Astrocyte of the cerebellum (primary cell): ENCODE results near the gene IMMP2L.

Experiments used
- DNase-seq: peaks from one replicate; pipeline ENCODE4 v3.0.0-alpha.2; 2011; ENCODE audit warnings: low read depth
- H3K4me3 ChIP-seq: 2 replicates; pipeline ENCODE4 v1.5.1; 2011; ENCODE audit warnings: mild to moderate bottlenecking, low read depth, low read length, moderate library complexity
- in situ Hi-C: cut with HindIII; loops from 2 replicates; pipeline ENCODE4 v1.10.0; 2017; ENCODE audit warnings: low sequenced_read_pairs
- TF ChIP-seq, protein P1 (sequence below): IDR thresholded peaks from 2 replicates; pipeline ENCODE4 v1.5.1; 2012; ENCODE audit warnings: low read length, low read depth, moderate library complexity, mild to moderate bottlenecking; ENCODE audit errors: missing control alignments

IMMP2L gene

DNA sequence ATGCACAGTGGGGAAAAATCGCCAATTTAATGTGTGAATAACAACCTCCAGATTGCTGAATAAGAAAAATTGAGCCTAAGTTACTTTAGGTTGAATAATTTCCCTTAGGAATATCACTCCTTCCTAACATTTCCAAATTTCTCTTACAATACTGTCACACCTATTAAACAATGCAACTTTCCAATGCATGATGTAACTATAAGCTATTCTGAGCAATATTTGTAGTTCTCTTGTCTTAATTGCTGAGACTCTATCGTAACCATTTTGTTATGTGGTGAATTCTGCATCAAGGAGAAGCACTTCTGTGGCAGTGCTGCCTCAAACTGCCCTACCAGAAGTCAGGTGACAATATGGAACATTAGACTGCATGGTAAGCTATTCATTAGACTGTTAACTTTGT lies 858.1 kb downstream of the IMMP2L start:
- in situ Hi-C loops: no loop called here
- no peak for DNase-seq
- TF ChIP-seq, protein P1, sequence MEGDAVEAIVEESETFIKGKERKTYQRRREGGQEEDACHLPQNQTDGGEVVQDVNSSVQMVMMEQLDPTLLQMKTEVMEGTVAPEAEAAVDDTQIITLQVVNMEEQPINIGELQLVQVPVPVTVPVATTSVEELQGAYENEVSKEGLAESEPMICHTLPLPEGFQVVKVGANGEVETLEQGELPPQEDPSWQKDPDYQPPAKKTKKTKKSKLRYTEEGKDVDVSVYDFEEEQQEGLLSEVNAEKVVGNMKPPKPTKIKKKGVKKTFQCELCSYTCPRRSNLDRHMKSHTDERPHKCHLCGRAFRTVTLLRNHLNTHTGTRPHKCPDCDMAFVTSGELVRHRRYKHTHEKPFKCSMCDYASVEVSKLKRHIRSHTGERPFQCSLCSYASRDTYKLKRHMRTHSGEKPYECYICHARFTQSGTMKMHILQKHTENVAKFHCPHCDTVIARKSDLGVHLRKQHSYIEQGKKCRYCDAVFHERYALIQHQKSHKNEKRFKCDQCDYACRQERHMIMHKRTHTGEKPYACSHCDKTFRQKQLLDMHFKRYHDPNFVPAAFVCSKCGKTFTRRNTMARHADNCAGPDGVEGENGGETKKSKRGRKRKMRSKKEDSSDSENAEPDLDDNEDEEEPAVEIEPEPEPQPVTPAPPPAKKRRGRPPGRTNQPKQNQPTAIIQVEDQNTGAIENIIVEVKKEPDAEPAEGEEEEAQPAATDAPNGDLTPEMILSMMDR: no peak
- H3K4me3 ChIP-seq: no peak overlapping the region

DNA sequence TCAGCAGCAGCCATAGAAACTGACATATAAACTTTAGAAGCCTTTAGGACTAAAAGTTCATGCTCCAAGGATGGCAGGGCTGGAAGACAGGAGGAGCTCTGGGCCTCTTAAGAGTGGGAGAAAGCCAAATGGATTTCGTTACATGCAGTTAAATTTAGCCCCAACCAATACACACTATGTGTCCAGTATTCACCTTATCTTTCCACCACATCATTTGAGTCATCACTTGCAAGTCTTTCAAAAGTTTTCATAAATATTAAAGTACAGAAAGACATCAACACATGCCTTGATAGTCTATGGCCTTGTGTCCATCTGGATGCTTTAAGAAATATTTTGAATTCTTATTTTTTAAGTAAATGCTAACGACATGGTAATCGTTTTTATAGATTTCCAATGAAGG lies 863.7 kb downstream of the IMMP2L start:
- in situ Hi-C loops: no loop called here
- TF ChIP-seq, protein P1: no peak

DNA sequence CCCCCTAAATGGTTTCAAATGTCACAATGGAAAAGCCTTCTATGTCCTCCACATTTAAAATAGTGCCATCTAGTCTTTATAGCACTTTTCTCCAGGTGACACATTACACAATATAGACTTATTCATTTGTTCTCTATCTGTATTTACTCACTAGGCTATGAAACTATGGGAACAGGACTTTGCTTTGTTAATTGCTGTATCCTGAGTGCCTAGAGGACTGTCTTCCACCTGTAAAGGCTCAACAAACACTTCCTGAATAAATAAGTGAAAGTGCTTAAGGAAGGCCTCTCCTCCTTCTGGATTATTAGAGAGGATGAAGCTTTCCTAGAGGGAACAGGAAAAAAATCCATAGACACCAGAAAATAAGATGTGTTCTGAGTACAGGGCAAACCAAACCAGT lies 868.9 kb downstream of the IMMP2L start:
- TF ChIP-seq, protein P1: no peak
- in situ Hi-C loops: no loop called here
- no peak overlapping the region for H3K4me3 ChIP-seq
- no peak for DNase-seq

More for the DNA sequence above, 863.7 kb downstream of the IMMP2L start:
- no peak for DNase-seq
- H3K4me3 ChIP-seq: no peak overlapping the region

GRCh38 chr7:110688908-110689307 lies 873.4 kb downstream of the IMMP2L start:
- no peak for DNase-seq
- no peak overlapping the region for H3K4me3 ChIP-seq
- TF ChIP-seq, protein P1: no peak
- in situ Hi-C loops: no loop called here

GRCh38 chr7:110685899-110686298 lies 876.4 kb downstream of the IMMP2L start:
- H3K4me3 ChIP-seq: no peak overlapping the region
- TF ChIP-seq, protein P1: no peak
- no peak for DNase-seq
- in situ Hi-C loops: no loop called here

GRCh38 chr7:110681941-110682340 lies 880.4 kb downstream of the IMMP2L start:
- TF ChIP-seq, protein P1: no peak
- H3K4me3 ChIP-seq: no peak overlapping the region
- no peak for DNase-seq
- in situ Hi-C loops: no loop called here

GRCh38 chr7:110677405-110677804 lies 884.9 kb downstream of the IMMP2L start:
- in situ Hi-C loops: no loop called here
- TF ChIP-seq, protein P1: no peak

More at GRCh38 chr7:110677405-110677804, 884.9 kb downstream of the IMMP2L start:
- no peak for DNase-seq
- H3K4me3 ChIP-seq: no peak overlapping the region
